ENCODE data around the gene AKAP12. TPM values are rescaled to one million over a fixed set of nuclear protein-coding genes. Genes with fewer than 3 reads are reported as not detected.

The AKAP12 gene
- total and polyA plus RNA-seq, 2 experiments from 2014 or later = 66.5 to 84.9 TPM

DNA sequence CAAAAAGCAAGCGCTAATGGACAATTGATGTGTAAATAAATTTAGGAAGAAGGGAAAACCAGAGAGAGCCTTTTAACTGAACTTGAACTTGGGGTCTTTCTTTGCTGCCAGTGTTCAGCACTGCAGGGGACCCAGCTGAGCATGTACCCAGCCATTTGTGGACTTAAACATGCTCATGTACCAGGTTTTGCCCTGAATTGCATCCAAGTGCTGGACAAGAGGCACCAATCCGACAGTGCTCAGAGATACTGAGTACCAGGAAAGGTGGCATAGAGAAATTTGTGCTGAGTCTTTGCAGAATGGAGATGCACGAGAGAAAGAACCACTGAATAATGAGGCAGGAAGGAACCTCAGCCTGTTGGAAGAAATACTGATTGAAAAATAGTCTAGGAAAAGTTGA lies 16.0 kb downstream of the AKAP12 start:
- peaks cover 26% of the 10 kb centered on the region for H3K4me1 ChIP-seq (ENCODE audit: low read depth)
- no peak overlapping the region for H3K27ac ChIP-seq
- no peaks in the 10 kb centered on the region for H3K36me3 ChIP-seq
- TF ChIP-seq, protein P1, sequence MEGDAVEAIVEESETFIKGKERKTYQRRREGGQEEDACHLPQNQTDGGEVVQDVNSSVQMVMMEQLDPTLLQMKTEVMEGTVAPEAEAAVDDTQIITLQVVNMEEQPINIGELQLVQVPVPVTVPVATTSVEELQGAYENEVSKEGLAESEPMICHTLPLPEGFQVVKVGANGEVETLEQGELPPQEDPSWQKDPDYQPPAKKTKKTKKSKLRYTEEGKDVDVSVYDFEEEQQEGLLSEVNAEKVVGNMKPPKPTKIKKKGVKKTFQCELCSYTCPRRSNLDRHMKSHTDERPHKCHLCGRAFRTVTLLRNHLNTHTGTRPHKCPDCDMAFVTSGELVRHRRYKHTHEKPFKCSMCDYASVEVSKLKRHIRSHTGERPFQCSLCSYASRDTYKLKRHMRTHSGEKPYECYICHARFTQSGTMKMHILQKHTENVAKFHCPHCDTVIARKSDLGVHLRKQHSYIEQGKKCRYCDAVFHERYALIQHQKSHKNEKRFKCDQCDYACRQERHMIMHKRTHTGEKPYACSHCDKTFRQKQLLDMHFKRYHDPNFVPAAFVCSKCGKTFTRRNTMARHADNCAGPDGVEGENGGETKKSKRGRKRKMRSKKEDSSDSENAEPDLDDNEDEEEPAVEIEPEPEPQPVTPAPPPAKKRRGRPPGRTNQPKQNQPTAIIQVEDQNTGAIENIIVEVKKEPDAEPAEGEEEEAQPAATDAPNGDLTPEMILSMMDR (IDR thresholded peaks at IDR 0.05; ENCODE audit: low read depth, low read length) = no peak
- H3K27me3 ChIP-seq = no peaks in the 10 kb centered on the region
- no peak overlapping the region for H3K4me3 ChIP-seq
- DNase-seq (ENCODE audit: low read depth in 1 of 2, low spot score in 1 of 2) = no peak
- H3K9me3 ChIP-seq (ENCODE audit: low read depth) = no peaks in the 10 kb centered on the region

DNA sequence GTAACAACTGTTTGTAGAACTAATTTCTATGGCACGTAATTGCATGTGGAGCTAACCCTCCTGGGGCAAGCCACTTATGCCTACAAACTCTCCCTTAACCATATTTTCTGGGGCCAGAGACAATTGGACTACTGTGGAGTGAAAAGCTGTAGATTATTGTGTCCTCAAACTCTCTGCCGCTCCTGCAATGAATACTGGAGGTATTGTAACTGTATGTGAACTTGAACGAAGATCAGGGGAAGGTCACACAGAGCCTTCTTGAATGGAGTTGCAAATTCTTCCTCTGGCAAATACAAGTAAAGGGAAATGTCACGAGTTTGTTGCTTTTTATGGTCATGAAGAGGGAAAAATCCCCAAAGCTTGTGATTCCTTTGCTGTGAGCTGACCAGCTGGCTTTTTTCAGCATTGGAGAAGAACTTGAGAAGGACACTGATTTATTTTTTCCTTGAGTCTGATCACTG lies 18.2 kb downstream of the AKAP12 start:
- TF ChIP-seq, protein P1 (IDR thresholded peaks at IDR 0.05; ENCODE audit: low read depth, low read length) = no peak
- no peaks in the 10 kb centered on the region for H3K27me3 ChIP-seq
- peaks cover 26% of the 10 kb centered on the region for H3K4me1 ChIP-seq (ENCODE audit: low read depth)
- no peaks in the 10 kb centered on the region for H3K36me3 ChIP-seq
- peak overlapping the region; percentile 34 for H3K27ac ChIP-seq
- no peak overlapping the region for H3K4me3 ChIP-seq
- DNase-seq (ENCODE audit: low read depth in 1 of 2, low spot score in 1 of 2) = peak; percentile 31 to 46
- H3K9me3 ChIP-seq (ENCODE audit: low read depth) = no peaks in the 10 kb centered on the region

DNA sequence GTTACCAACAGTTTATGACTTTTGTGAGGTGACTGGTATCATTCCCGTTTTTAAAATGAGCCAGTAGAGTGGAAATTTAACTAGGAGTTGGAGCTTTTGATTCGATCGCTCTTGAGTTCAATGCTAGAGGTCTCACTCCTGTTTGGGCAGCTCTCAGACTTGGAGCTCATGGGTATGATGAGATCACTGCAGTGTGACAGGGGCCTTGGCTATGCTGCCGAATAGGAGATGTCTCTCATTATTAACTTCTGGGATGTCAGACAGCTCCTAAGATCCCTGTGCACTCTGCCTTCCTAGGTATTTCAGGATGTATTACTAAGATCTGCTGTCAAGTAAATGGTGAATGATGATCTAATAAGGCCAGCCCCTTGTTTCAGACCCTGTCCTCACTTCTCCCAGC lies 20.4 kb downstream of the AKAP12 start:
- no peaks in the 10 kb centered on the region for H3K9me3 ChIP-seq (ENCODE audit: low read depth)
- H3K36me3 ChIP-seq = no peaks in the 10 kb centered on the region
- TF ChIP-seq, protein P1 (IDR thresholded peaks at IDR 0.05; ENCODE audit: low read depth, low read length) = no peak
- no peak overlapping the region for H3K4me3 ChIP-seq
- H3K4me1 ChIP-seq (ENCODE audit: low read depth) = peaks cover 14% of the 10 kb centered on the region
- no peak for DNase-seq (ENCODE audit: low read depth in 1 of 2, low spot score in 1 of 2)
- H3K27me3 ChIP-seq = no peaks in the 10 kb centered on the region
- H3K27ac ChIP-seq = no peak overlapping the region

GRCh38 chr6:151263035-151263434 lies 23.3 kb downstream of the AKAP12 start:
- no peaks in the 10 kb centered on the region for H3K36me3 ChIP-seq
- TF ChIP-seq, protein P1 (IDR thresholded peaks at IDR 0.05; ENCODE audit: low read depth, low read length) = no peak
- peaks cover 4% of the 10 kb centered on the region for H3K4me1 ChIP-seq (ENCODE audit: low read depth)
- no peak for DNase-seq (ENCODE audit: low read depth in 1 of 2, low spot score in 1 of 2)
- H3K9me3 ChIP-seq (ENCODE audit: low read depth) = no peaks in the 10 kb centered on the region
- H3K4me3 ChIP-seq = no peak overlapping the region
- no peak overlapping the region for H3K27ac ChIP-seq
- H3K27me3 ChIP-seq = no peaks in the 10 kb centered on the region

GRCh38 chr6:151263967-151264366 lies 24.2 kb downstream of the AKAP12 start:
- DNase-seq (ENCODE audit: low read depth in 1 of 2, low spot score in 1 of 2) = no peak
- Histone ChIP-seq H3K4me3 (no peak overlapping the region), H3K27ac (no peak overlapping the region), H3K4me1 (ENCODE audit: low read depth) (no peaks in the 10 kb centered on the region), H3K36me3 (no peaks in the 10 kb centered on the region), H3K9me3 (ENCODE audit: low read depth) (no peaks in the 10 kb centered on the region), H3K27me3 (no peaks in the 10 kb centered on the region)
- TF ChIP-seq, protein P1 (IDR thresholded peaks at IDR 0.05; ENCODE audit: low read depth, low read length) = no peak

- H3K4me1 ChIP-seq (ENCODE audit: low read depth) = no peaks in the 10 kb centered on the region
- TF ChIP-seq, protein P1 (IDR thresholded peaks at IDR 0.05; ENCODE audit: low read depth, low read length) = no peak
- no peaks in the 10 kb centered on the region for H3K27me3 ChIP-seq
- H3K27ac ChIP-seq = no peak overlapping the region
- H3K4me3 ChIP-seq = no peak overlapping the region
- DNase-seq (ENCODE audit: low read depth in 1 of 2, low spot score in 1 of 2) = no peak
- H3K36me3 ChIP-seq = no peaks in the 10 kb centered on the region
- H3K9me3 ChIP-seq (ENCODE audit: low read depth) = no peaks in the 10 kb centered on the region
Measured at GRCh38 chr6:151265282-151265681, 25.5 kb downstream of the AKAP12 start.

Data from cardiac muscle cell (in vitro differentiated cells and primary cell).